Panc1 (cell line): ENCODE data around the gene PHC1. TPM values are rescaled to one million over a fixed set of nuclear protein-coding genes. Genes with fewer than 3 reads are reported as not detected.
A peak's percentile ranks its signal among the peaks of the same experiment; 100 is the strongest.

Experiments
- ATAC-seq: fragments of 200-7000 bp; cut with Tn5 transposase; 2 replicates; pipeline ENCODE4 v1.9.1; 2020; ENCODE audit warnings: mild to moderate bottlenecking, moderate library complexity
- BruUV-seq: library from RNA; stranded (reverse); fragments of 400-500 nt; replicated peaks from 2 replicates; lab custom pipeline; 2021; lab: Mats Ljungman, UMichigan
- CTCF ChIA-PET: fragments of 300-600 bp; sonication (Branson Sonifier 250); formaldehyde crosslinking; loops from one replicate; lab custom pipeline; 2022; ENCODE audit warnings: antibody characterized with exemption; lab: Charles Lee
- POLR2A ChIA-PET: fragments of 300-600 bp; sonication (Branson Sonifier 250); formaldehyde crosslinking; loops from one replicate; lab custom pipeline; 2022; ENCODE audit warnings: antibody characterized with exemption; lab: Charles Lee
- DNase-seq: peaks from one replicate; pipeline ENCODE4 v3.0.0-alpha.2; 2010; ENCODE audit warnings: low read depth, low spot score
- H3K27ac ChIP-seq: 2 replicates; pipeline ENCODE4 v1.5.1; 2011; ENCODE audit warnings: mild to moderate bottlenecking, low read length, inconsistent platforms
- H3K27me3 ChIP-seq: fragments of 200-500 bp; sonication (Bioruptor generic); 2 replicates; pipeline ENCODE4 v1.6.0; 2014; ENCODE audit warnings: low read length, inconsistent platforms; ENCODE audit not compliant: control insufficient read depth, insufficient read depth
- H3K36me3 ChIP-seq: fragments of 200-500 bp; sonication (Bioruptor generic); 2 replicates; pipeline ENCODE4 v1.5.1; 2014; ENCODE audit warnings: inconsistent platforms, mild to moderate bottlenecking, low read length, moderate library complexity; ENCODE audit not compliant: control insufficient read depth, insufficient read depth
- H3K4me1 ChIP-seq: 2 replicates; pipeline ENCODE4 v1.5.1; 2011; ENCODE audit warnings: inconsistent platforms, mild to moderate bottlenecking, low read length, moderate library complexity; ENCODE audit not compliant: control insufficient read depth, insufficient read depth
- H3K4me3 ChIP-seq, 2 experiments: 2 replicates each; pipeline ENCODE4 v1.5.1; 2011 to 2012; ENCODE audit warnings: low read depth in 2 of 2, low read length in 2 of 2, mild to moderate bottlenecking in 2 of 2, inconsistent platforms in 1 of 2, moderate library complexity in 1 of 2
- H3K9me3 ChIP-seq: fragments of 200-500 bp; sonication (Bioruptor generic); 2 replicates; pipeline ENCODE4 v1.5.1; 2014; ENCODE audit warnings: low read depth, mild to moderate bottlenecking, inconsistent platforms, low read length, moderate library complexity; ENCODE audit not compliant: control insufficient read depth, insufficient read depth
- POLR2AphosphoS5 ChIP-seq: IDR thresholded peaks from 2 replicates; pipeline ENCODE4 v1.6.1; 2012; ENCODE audit warnings: mild to moderate bottlenecking, low read depth, low read length, moderate library complexity
- SIN3A ChIP-seq: IDR thresholded peaks from 2 replicates; pipeline ENCODE4 v1.6.1; 2012; ENCODE audit warnings: low read depth, mild to moderate bottlenecking, low read length, moderate library complexity, borderline replicate concordance; ENCODE audit not compliant: insufficient read depth
- TCF7L2 ChIP-seq: IDR thresholded peaks from 2 replicates; pipeline ENCODE4 v1.6.1; 2011; ENCODE audit warnings: mild to moderate bottlenecking, low read depth, low read length, inconsistent platforms
- in situ Hi-C: cut with HindIII; loops from 2 replicates; pipeline ENCODE4 v1.10.0; 2016; ENCODE audit warnings: low sequenced_read_pairs, low pct_unique_long_range_greater_than_20kb
- intact Hi-C: fragments of 100-400 bp; cut with micrococcal nuclease; formaldehyde crosslinking; loops from one replicate; pipeline ENCODE4 v1.10.0; 2022; ENCODE audit not compliant: unreplicated experiment
- total RNA-seq: library from RNA; stranded (reverse); gene quantifications from one replicate; pipeline ENCODE4 v1.2.1, GENCODE V29; 2021; ENCODE audit not compliant: unreplicated experiment
- TF ChIP-seq, protein P1 (sequence below), 2 experiments: IDR thresholded peaks; 2 replicates each; pipeline ENCODE4 v1.6.1; 2011 to 2012; ENCODE audit warnings: low read depth in 2 of 2, control low read depth in 1 of 2, low read length in 1 of 2, mild to moderate bottlenecking in 1 of 2, moderate library complexity in 1 of 2; ENCODE audit not compliant: insufficient read depth in 1 of 2
- TF ChIP-seq, protein P2 (sequence below): fragments of 450-650 bp; IDR thresholded peaks from 2 replicates; pipeline ENCODE4 v1.5.1; 2017; ENCODE audit warnings: mild to moderate bottlenecking

PHC1 gene
- total RNA-seq, 1 experiment from 2014 or later, result 15.6 TPM

DNA sequence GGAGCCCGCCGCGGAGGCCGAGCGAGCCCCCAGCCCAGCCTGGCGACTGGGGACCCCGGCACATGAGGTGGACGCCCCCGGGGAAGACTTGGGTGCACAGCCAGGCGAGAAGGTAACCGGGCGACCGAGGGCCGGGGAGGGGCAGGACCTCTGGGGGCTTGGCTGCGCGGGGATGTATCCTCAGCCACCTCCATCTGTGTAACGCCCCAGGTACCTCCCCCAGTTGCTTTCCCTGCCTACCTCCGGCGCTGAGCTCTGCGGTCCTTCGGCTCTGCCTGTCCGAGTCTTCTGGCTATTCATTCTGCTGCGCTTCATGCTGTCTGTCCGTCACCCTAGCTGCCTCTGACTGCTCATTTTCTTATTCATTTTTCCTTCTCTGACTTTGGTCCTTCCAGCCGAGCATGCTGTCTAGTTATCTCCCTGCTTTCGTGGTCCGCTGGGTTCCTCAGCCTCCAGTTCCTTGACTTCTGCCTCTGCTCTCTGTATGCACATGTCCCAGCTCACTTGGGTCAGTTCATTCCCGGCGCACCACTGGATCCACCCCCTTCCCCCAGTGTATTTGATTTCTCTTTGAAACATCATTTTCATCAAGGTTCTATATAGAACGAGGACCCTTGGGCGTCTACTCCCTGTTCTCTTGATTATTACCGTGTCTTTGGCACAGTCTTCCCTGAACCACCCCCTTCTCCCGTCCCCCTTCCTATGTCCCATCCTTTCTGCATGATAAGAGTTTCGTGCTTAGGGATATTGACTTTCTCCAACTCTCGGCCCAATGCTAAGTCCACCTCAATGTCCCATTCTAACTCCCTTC, 612 bp downstream of the PHC1 start:
- Histone ChIP-seq H3K4me1 (peaks cover 9% of the 10 kb centered on the region), H3K9me3 (no peaks in the 10 kb centered on the region), H3K27me3 (no peaks in the 10 kb centered on the region), H3K4me3 (peak overlapping the region; percentile 56 to 87), H3K27ac (peak overlapping the region; percentile 20; the same call in 1 of the 2 replicates), H3K36me3 (no peaks in the 10 kb centered on the region; the same call in 1 of the 2 replicates)
- ChIA-PET CTCF (interaction anchor here (0.5 kb wide), 1 partner anchor 183 kb away, joined by 4 read pairs; no protein-coding TSS in a partner anchor), POLR2A (no interaction called here)
- intact Hi-C loops (no loop called here), in situ Hi-C loops (no loop called here)
- BruUV-seq, result no TSS peak
- ATAC-seq (peak; percentile 97), DNase-seq (no peak)
- 0 out of 2 replicates have a peak, but pooled peaks have one; percentile 20 for TF ChIP-seq SIN3A
- no peak for TF ChIP-seq POLR2AphosphoS5
- TF ChIP-seq, protein P1, sequence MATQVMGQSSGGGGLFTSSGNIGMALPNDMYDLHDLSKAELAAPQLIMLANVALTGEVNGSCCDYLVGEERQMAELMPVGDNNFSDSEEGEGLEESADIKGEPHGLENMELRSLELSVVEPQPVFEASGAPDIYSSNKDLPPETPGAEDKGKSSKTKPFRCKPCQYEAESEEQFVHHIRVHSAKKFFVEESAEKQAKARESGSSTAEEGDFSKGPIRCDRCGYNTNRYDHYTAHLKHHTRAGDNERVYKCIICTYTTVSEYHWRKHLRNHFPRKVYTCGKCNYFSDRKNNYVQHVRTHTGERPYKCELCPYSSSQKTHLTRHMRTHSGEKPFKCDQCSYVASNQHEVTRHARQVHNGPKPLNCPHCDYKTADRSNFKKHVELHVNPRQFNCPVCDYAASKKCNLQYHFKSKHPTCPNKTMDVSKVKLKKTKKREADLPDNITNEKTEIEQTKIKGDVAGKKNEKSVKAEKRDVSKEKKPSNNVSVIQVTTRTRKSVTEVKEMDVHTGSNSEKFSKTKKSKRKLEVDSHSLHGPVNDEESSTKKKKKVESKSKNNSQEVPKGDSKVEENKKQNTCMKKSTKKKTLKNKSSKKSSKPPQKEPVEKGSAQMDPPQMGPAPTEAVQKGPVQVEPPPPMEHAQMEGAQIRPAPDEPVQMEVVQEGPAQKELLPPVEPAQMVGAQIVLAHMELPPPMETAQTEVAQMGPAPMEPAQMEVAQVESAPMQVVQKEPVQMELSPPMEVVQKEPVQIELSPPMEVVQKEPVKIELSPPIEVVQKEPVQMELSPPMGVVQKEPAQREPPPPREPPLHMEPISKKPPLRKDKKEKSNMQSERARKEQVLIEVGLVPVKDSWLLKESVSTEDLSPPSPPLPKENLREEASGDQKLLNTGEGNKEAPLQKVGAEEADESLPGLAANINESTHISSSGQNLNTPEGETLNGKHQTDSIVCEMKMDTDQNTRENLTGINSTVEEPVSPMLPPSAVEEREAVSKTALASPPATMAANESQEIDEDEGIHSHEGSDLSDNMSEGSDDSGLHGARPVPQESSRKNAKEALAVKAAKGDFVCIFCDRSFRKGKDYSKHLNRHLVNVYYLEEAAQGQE (IDR thresholded peaks at IDR 0.05; ENCODE audit: insufficient read depth in 1 of 2, low read depth in 2 of 2, low read length in 1 of 2), result no peak
- TF ChIP-seq TCF7L2, result no peak

DNA sequence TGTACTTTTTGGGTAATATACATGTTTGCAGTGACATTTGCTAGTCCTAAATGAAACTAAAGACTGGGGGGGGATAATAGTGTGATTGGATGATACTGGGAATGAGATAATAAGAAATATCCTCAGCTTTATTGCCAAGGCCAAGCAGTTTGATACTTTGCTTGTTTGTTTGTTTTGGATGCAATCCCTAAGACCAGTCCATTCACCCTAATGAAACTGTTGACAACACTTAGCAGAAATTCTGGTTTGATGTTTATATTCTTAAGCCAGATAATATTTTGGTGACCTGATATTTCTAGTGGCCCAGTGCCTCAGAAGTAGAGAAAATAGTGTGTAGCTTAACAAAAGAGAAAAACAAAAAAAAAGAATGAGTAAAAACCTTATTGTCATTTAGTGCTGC, 1.8 kb downstream of the PHC1 start:
- no peaks in the 10 kb centered on the region for H3K9me3 ChIP-seq
- ChIA-PET CTCF (no interaction called here), POLR2A (no interaction called here)
- H3K27me3 ChIP-seq, result no peaks in the 10 kb centered on the region
- TF ChIP-seq POLR2AphosphoS5 (no peak), SIN3A (no peak), TCF7L2 (no peak)
- TF ChIP-seq, protein P2, sequence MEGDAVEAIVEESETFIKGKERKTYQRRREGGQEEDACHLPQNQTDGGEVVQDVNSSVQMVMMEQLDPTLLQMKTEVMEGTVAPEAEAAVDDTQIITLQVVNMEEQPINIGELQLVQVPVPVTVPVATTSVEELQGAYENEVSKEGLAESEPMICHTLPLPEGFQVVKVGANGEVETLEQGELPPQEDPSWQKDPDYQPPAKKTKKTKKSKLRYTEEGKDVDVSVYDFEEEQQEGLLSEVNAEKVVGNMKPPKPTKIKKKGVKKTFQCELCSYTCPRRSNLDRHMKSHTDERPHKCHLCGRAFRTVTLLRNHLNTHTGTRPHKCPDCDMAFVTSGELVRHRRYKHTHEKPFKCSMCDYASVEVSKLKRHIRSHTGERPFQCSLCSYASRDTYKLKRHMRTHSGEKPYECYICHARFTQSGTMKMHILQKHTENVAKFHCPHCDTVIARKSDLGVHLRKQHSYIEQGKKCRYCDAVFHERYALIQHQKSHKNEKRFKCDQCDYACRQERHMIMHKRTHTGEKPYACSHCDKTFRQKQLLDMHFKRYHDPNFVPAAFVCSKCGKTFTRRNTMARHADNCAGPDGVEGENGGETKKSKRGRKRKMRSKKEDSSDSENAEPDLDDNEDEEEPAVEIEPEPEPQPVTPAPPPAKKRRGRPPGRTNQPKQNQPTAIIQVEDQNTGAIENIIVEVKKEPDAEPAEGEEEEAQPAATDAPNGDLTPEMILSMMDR, result no peak
- TF ChIP-seq, protein P1 (IDR thresholded peaks at IDR 0.05; ENCODE audit: insufficient read depth in 1 of 2, low read depth in 2 of 2, low read length in 1 of 2), result no peak
- BruUV-seq, result no TSS peak
- no peaks in the 10 kb centered on the region; the same call in 1 of the 2 replicates for H3K36me3 ChIP-seq
- ATAC-seq (no peak), DNase-seq (no peak)
- H3K4me1 ChIP-seq, result peaks cover 9% of the 10 kb centered on the region
- in situ Hi-C loops, result no loop called here
- no peak overlapping the region for H3K27ac ChIP-seq
- intact Hi-C loops, result no loop called here
- no peak overlapping the region for H3K4me3 ChIP-seq
